Osteoblast (primary cell): ENCODE data around the gene SHD. TPM values are rescaled to one million over a fixed set of nuclear protein-coding genes. Genes with fewer than 3 reads are reported as not detected.
"Not testable (repeated sequence)": the region's sequence is repeated elsewhere in the genome, so short reads cannot be mapped to it uniquely, and the experiment has no call there.

Experiments
- DNase-seq: peaks from one replicate; pipeline ENCODE4 v3.0.0; 2011; ENCODE audit warnings: low spot score, mixed read lengths; ENCODE audit not compliant: insufficient read length; ENCODE audit errors: missing footprints
- H2AFZ ChIP-seq: 2 replicates; pipeline ENCODE4 v1.6.0; 2011; ENCODE audit warnings: mild to moderate bottlenecking, low read length
- H3K27ac ChIP-seq: 2 replicates; pipeline ENCODE4 v1.5.1; 2011; ENCODE audit warnings: mild to moderate bottlenecking, low read depth, low read length, moderate library complexity
- H3K27me3 ChIP-seq: 2 replicates; pipeline ENCODE4 v1.6.0; 2012; ENCODE audit warnings: mild to moderate bottlenecking, control low read depth, inconsistent platforms, low read length, moderate library complexity; ENCODE audit not compliant: insufficient read depth
- H3K36me3 ChIP-seq: 2 replicates; pipeline ENCODE4 v1.5.1; 2011; ENCODE audit warnings: mild to moderate bottlenecking, low read length, control low read depth, moderate library complexity; ENCODE audit not compliant: insufficient read depth
- H3K4me1 ChIP-seq: 2 replicates; pipeline ENCODE4 v1.5.1; 2011; ENCODE audit warnings: mild to moderate bottlenecking, low read length, control low read depth, moderate library complexity; ENCODE audit not compliant: insufficient read depth
- H3K4me2 ChIP-seq: 2 replicates; pipeline ENCODE4 v1.6.0; 2011; ENCODE audit warnings: mild to moderate bottlenecking, low read length; ENCODE audit not compliant: insufficient read depth
- H3K4me3 ChIP-seq: fragments of 200-600 bp; sonication (generic); 3 replicates; pipeline ENCODE4 v1.5.1; 2012; ENCODE audit warnings: mild to moderate bottlenecking, low read length, inconsistent platforms; ENCODE audit not compliant: insufficient read depth
- H3K79me2 ChIP-seq: 2 replicates; pipeline ENCODE4 v1.6.0; 2012; ENCODE audit warnings: mild to moderate bottlenecking, low read length, control low read depth, inconsistent platforms; ENCODE audit not compliant: insufficient read depth
- H3K9me3 ChIP-seq: 2 replicates; pipeline ENCODE4 v1.5.1; 2011; ENCODE audit warnings: low read depth, low read length, control low read depth
- H4K20me1 ChIP-seq: 2 replicates; pipeline ENCODE4 v1.6.0; 2012; ENCODE audit warnings: mild to moderate bottlenecking, low read length, control low read depth; ENCODE audit not compliant: insufficient read depth
- CTCF ChIP-seq: IDR thresholded peaks from 2 replicates; pipeline ENCODE4 v1.5.1; 2011; ENCODE audit warnings: mild to moderate bottlenecking, low read depth, low read length, moderate library complexity; ENCODE audit errors: extremely low read depth
- total RNA-seq: library from RNA; depleted of rRNA; stranded (reverse); fragments of >200 nt; gene quantifications from 2 replicates; pipeline ENCODE4 v1.2.3, GENCODE V29; 2012

Gene SHD
- total RNA-seq, 1 donor, result not detected

GRCh38 chr19:4267901-4268815, 10.9 kb upstream of the SHD start:
- no peak for TF ChIP-seq CTCF
- Histone ChIP-seq H2AFZ (no peak overlapping the region), H3K4me1 (no peaks in the 10 kb centered on the region), H3K9me3 (no peaks in the 10 kb centered on the region), H3K79me2 (no peaks in the 10 kb centered on the region), H3K36me3 (peaks cover 12% of the 10 kb centered on the region), H4K20me1 (no peaks in the 10 kb centered on the region), H3K27me3 (no peaks in the 10 kb centered on the region), H3K27ac (no peak overlapping the region), H3K4me2 (no peak overlapping the region), H3K4me3 (no peak overlapping the region)
- DNase-seq, result peak; percentile 69

- no peaks in the 10 kb centered on the region for H3K27me3 ChIP-seq
- H3K27ac ChIP-seq, result no peak overlapping the region
- H3K9me3 ChIP-seq, result no peaks in the 10 kb centered on the region
- H3K4me3 ChIP-seq, result no peak overlapping the region
- H3K4me2 ChIP-seq, result no peak overlapping the region
- no peaks in the 10 kb centered on the region for H4K20me1 ChIP-seq
- no peaks in the 10 kb centered on the region for H3K4me1 ChIP-seq
- peak; percentile 34 for DNase-seq
- no peak for TF ChIP-seq CTCF
- peaks cover 12% of the 10 kb centered on the region for H3K36me3 ChIP-seq
- H3K79me2 ChIP-seq, result no peaks in the 10 kb centered on the region
- H2AFZ ChIP-seq, result no peak overlapping the region
These were observed 10.1 kb upstream of the SHD start for GRCh38 chr19:4268816-4269430.

- no peaks in the 10 kb centered on the region for H3K79me2 ChIP-seq
- peaks cover 7% of the 10 kb centered on the region for H3K27me3 ChIP-seq
- H3K36me3 ChIP-seq, result peaks cover 8% of the 10 kb centered on the region
- no peak overlapping the region for H3K4me2 ChIP-seq
- no peak overlapping the region for H3K27ac ChIP-seq
- no peaks in the 10 kb centered on the region for H4K20me1 ChIP-seq
- peak; percentile 25 for DNase-seq
- H3K4me3 ChIP-seq, result no peak overlapping the region
- no peaks in the 10 kb centered on the region for H3K9me3 ChIP-seq
- no peaks in the 10 kb centered on the region for H3K4me1 ChIP-seq
- no peak overlapping the region for H2AFZ ChIP-seq
- TF ChIP-seq CTCF, result no peak
These were observed 6.2 kb upstream of the SHD start for GRCh38 chr19:4272894-4273293.

GRCh38 chr19:4274321-4274686, 4.8 kb upstream of the SHD start:
- H3K9me3 ChIP-seq, H3K27ac ChIP-seq, H2AFZ ChIP-seq, H3K79me2 ChIP-seq, H3K4me1 ChIP-seq, DNase-seq, H4K20me1 ChIP-seq, H3K4me2 ChIP-seq, H3K36me3 ChIP-seq, H3K4me3 ChIP-seq: not testable (repeated sequence)
- H3K27me3 ChIP-seq, result peaks cover 12% of the 10 kb centered on the region
